ENCODE measurements around the gene SMARCA4.

The SMARCA4 gene

GRCh38 chr19:11079999-11080398 is 119.2 kb downstream of the SMARCA4 start:
- Histone ChIP-seq H4K12ac (ENCODE audit: low read depth, low read length) (no peak overlapping the region), H3K4me1 (ENCODE audit: control insufficient read depth in 1 of 2, insufficient read depth in 2 of 2, low read length in 2 of 2) (peaks cover 1 to 4% of the 10 kb centered on the region in 2 experiments), H2AK5ac (ENCODE audit: low read length) (no peak overlapping the region), H4K8ac (ENCODE audit: low read depth, low read length) (no peak overlapping the region), H2BK5ac (ENCODE audit: low read depth, low read length, poor library complexity) (no peak overlapping the region), H3K36me3 (ENCODE audit: control insufficient read depth in 1 of 2, insufficient read depth in 2 of 2, low read length in 2 of 2) (no peaks in the 10 kb centered on the region), H2BK120ac (ENCODE audit: insufficient read depth, low read length, poor library complexity) (no peak overlapping the region), H3K14ac (ENCODE audit: low read length) (no peak overlapping the region), H3K9me3 (ENCODE audit: insufficient read depth, low read depth, low read length) (no peaks in the 10 kb centered on the region), H2BK12ac (ENCODE audit: low read length) (no peak overlapping the region), H3K79me2 (ENCODE audit: control insufficient read depth, insufficient read depth, low read length, poor library complexity) (peaks cover under 1% of the 10 kb centered on the region), H3K4me3 (ENCODE audit: low read depth, low read length) (no peak overlapping the region), H3K9ac (ENCODE audit: low read length) (no peak overlapping the region), H4K91ac (ENCODE audit: low read depth, low read length) (no peak overlapping the region), H3K27ac (ENCODE audit: low read depth, low read length) (no peak overlapping the region), H3K79me1 (ENCODE audit: low read length) (peaks cover 4% of the 10 kb centered on the region), H2AFZ (ENCODE audit: insufficient read depth, low read length, poor library complexity) (no peak overlapping the region), H3K23ac (ENCODE audit: low read length) (no peak overlapping the region), H3K18ac (ENCODE audit: low read length) (no peak overlapping the region), H3K4me2 (ENCODE audit: low read length) (no peak overlapping the region), H3K4ac (ENCODE audit: low read depth, low read length) (no peak overlapping the region), H3K27me3 (ENCODE audit: insufficient read depth, low read length) (no peaks in the 10 kb centered on the region)
- WGBS (ENCODE audit: extremely low coverage, insufficient coverage, insufficient read length): no CpG with 5 or more reads among the region's 9 CpGs
- DNase-seq: no peak

GRCh38 chr19:11087870-11088505 is 127.2 kb downstream of the SMARCA4 start:
- H3K4ac ChIP-seq (ENCODE audit: low read depth, low read length): peak overlapping the region; percentile 97
- no peaks in the 10 kb centered on the region for H3K9me3 ChIP-seq (ENCODE audit: insufficient read depth, low read depth, low read length)
- H3K4me1 ChIP-seq (ENCODE audit: control insufficient read depth in 1 of 2, insufficient read depth in 2 of 2, low read length in 2 of 2): peaks cover 14% of the 10 kb centered on the region in 2 experiments
- peaks cover 2 to 5% of the 10 kb centered on the region in 2 experiments for H3K36me3 ChIP-seq (ENCODE audit: control insufficient read depth in 1 of 2, insufficient read depth in 2 of 2, low read length in 2 of 2)
- H2AK5ac ChIP-seq (ENCODE audit: low read length): peak overlapping the region; percentile 95
- no peak overlapping the region for H3K23ac ChIP-seq (ENCODE audit: low read length)
- H4K12ac ChIP-seq (ENCODE audit: low read depth, low read length): no peak overlapping the region
- H3K79me1 ChIP-seq (ENCODE audit: low read length): peaks cover 41% of the 10 kb centered on the region
- peaks cover 23% of the 10 kb centered on the region for H3K79me2 ChIP-seq (ENCODE audit: control insufficient read depth, insufficient read depth, low read length, poor library complexity)
- peak overlapping the region; percentile 96 for H3K14ac ChIP-seq (ENCODE audit: low read length)
- H2AFZ ChIP-seq (ENCODE audit: insufficient read depth, low read length, poor library complexity): no peak overlapping the region
- DNase-seq: no peak
- no peak overlapping the region for H3K9ac ChIP-seq (ENCODE audit: low read length)
- peak overlapping the region; percentile 61 for H3K27ac ChIP-seq (ENCODE audit: low read depth, low read length)
- peak overlapping the region; percentile 85 for H3K18ac ChIP-seq (ENCODE audit: low read length)
- H2BK120ac ChIP-seq (ENCODE audit: insufficient read depth, low read length, poor library complexity): peak overlapping the region; percentile 96
- H3K4me2 ChIP-seq (ENCODE audit: low read length): peak overlapping the region; percentile 2
- no peak overlapping the region for H3K4me3 ChIP-seq (ENCODE audit: low read depth, low read length)
- no CpG with 5 or more reads among the region's 4 CpGs for WGBS (ENCODE audit: extremely low coverage, insufficient coverage, insufficient read length)
- peak overlapping the region; percentile 98 for H2BK5ac ChIP-seq (ENCODE audit: low read depth, low read length, poor library complexity)
- H4K8ac ChIP-seq (ENCODE audit: low read depth, low read length): peak overlapping the region; percentile 83
- no peaks in the 10 kb centered on the region for H3K27me3 ChIP-seq (ENCODE audit: insufficient read depth, low read length)
- peak overlapping the region; percentile 97 for H4K91ac ChIP-seq (ENCODE audit: low read depth, low read length)
- peak overlapping the region; percentile 100 for H2BK12ac ChIP-seq (ENCODE audit: low read length)

DNA sequence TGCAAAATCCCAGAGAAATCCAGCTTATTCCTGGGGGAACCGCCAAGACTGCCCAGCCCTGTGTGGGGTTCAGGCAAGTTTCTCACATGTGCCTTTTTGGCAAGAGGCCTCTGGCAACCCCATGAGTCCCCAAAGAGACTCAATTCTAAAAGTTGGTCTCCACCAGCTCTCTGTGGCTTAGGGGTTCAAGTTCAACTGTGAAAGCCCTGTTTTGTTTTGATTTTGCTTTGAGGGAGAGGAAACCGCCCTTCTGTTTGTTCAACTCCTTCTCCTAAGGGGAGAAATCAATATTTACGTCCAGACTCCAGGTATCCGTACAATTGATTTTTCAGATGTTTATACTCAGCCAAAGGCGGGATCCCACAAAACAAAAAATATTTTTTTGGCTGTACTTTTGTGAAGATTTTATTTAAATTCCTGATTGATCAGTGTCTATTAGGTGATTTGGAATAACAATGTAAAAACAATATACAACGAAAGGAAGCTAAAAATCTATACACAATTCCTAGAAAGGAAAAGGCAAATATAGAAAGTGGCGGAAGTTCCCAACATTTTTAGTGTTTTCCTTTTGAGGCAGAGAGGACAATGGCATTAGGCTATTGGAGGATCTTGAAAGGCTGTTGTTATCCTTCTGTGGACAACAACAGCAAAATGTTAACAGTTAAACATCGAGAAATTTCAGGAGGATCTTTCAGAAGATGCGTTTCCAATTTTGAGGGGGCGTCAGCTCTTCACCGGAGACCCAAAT is 127.8 kb downstream of the SMARCA4 start:
- peak overlapping the region; percentile 97 for H4K91ac ChIP-seq (ENCODE audit: low read depth, low read length)
- peak overlapping the region; percentile 98 for H2BK5ac ChIP-seq (ENCODE audit: low read depth, low read length, poor library complexity)
- H3K36me3 ChIP-seq (ENCODE audit: control insufficient read depth in 1 of 2, insufficient read depth in 2 of 2, low read length in 2 of 2): peaks cover 6 to 12% of the 10 kb centered on the region in 2 experiments
- H3K23ac ChIP-seq (ENCODE audit: low read length): no peak overlapping the region
- H3K27me3 ChIP-seq (ENCODE audit: insufficient read depth, low read length): no peaks in the 10 kb centered on the region
- H2BK12ac ChIP-seq (ENCODE audit: low read length): peak overlapping the region; percentile 100
- no peak for DNase-seq
- WGBS (ENCODE audit: extremely low coverage, insufficient coverage, insufficient read length): no CpG with 5 or more reads among the region's 11 CpGs
- peak overlapping the region; percentile 96 for H3K14ac ChIP-seq (ENCODE audit: low read length)
- peak overlapping the region; percentile 95 for H2AK5ac ChIP-seq (ENCODE audit: low read length)
- H3K27ac ChIP-seq (ENCODE audit: low read depth, low read length): peak overlapping the region; percentile 86
- peak overlapping the region; percentile 96 for H2BK120ac ChIP-seq (ENCODE audit: insufficient read depth, low read length, poor library complexity)
- peaks cover 41% of the 10 kb centered on the region for H3K79me1 ChIP-seq (ENCODE audit: low read length)
- H3K4me2 ChIP-seq (ENCODE audit: low read length): peak overlapping the region; percentile 72
- peaks cover 14 to 17% of the 10 kb centered on the region in 2 experiments for H3K4me1 ChIP-seq (ENCODE audit: control insufficient read depth in 1 of 2, insufficient read depth in 2 of 2, low read length in 2 of 2)
- H3K9ac ChIP-seq (ENCODE audit: low read length): peak overlapping the region; percentile 55
- peak overlapping the region; percentile 83 for H4K8ac ChIP-seq (ENCODE audit: low read depth, low read length)
- peak overlapping the region; percentile 35 for H2AFZ ChIP-seq (ENCODE audit: insufficient read depth, low read length, poor library complexity)
- H4K12ac ChIP-seq (ENCODE audit: low read depth, low read length): no peak overlapping the region
- H3K4ac ChIP-seq (ENCODE audit: low read depth, low read length): peak overlapping the region; percentile 97
- no peak overlapping the region for H3K4me3 ChIP-seq (ENCODE audit: low read depth, low read length)
- H3K79me2 ChIP-seq (ENCODE audit: control insufficient read depth, insufficient read depth, low read length, poor library complexity): peaks cover 30% of the 10 kb centered on the region
- no peaks in the 10 kb centered on the region for H3K9me3 ChIP-seq (ENCODE audit: insufficient read depth, low read depth, low read length)
- H3K18ac ChIP-seq (ENCODE audit: low read length): peak overlapping the region; percentile 85

DNA sequence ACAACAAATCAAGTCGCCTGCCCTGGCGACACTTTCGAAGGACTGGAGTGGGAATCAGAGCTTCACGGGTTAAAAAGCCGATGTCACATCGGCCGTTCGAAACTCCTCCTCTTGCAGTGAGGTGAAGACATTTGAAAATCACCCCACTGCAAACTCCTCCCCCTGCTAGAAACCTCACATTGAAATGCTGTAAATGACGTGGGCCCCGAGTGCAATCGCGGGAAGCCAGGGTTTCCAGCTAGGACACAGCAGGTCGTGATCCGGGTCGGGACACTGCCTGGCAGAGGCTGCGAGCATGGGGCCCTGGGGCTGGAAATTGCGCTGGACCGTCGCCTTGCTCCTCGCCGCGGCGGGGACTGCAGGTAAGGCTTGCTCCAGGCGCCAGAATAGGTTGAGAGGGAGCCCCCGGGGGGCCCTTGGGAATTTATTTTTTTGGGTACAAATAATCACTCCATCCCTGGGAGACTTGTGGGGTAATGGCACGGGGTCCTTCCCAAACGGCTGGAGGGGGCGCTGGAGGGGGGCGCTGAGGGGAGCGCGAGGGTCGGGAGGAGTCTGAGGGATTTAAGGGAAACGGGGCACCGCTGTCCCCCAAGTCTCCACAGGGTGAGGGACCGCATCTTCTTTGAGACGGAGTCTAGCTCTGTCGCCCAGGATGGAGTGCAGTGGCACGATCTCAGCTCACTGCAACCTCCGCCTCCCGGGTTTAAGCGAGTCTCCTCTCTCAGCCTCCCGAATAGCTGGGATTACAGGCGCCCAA is 128.6 kb downstream of the SMARCA4 start, which contains the start of gene LDLR:
LDLR (plus strand) TSS at position 210 of the 760 bp plus-strand sequence; CDS start at position 296, 86 bp downstream.
- H2BK12ac ChIP-seq (ENCODE audit: low read length): peak within 1 kb of the TSS; percentile 100
- peaks cover 33% of the 10 kb centered on the region for H3K79me2 ChIP-seq (ENCODE audit: control insufficient read depth, insufficient read depth, low read length, poor library complexity)
- H3K9ac ChIP-seq (ENCODE audit: low read length): peak within 1 kb of the TSS; percentile 95
- H4K91ac ChIP-seq (ENCODE audit: low read depth, low read length): peak within 1 kb of the TSS; percentile 97
- peak within 1 kb of the TSS; percentile 35 for H2AFZ ChIP-seq (ENCODE audit: insufficient read depth, low read length, poor library complexity)
- H3K23ac ChIP-seq (ENCODE audit: low read length): no peak within 1 kb of the TSS
- H3K27ac ChIP-seq (ENCODE audit: low read depth, low read length): peak within 1 kb of the TSS; percentile 91
- DNase-seq: peak; percentile 96 to 99
- peaks cover 12 to 20% of the 10 kb centered on the region in 2 experiments for H3K4me1 ChIP-seq (ENCODE audit: control insufficient read depth in 1 of 2, insufficient read depth in 2 of 2, low read length in 2 of 2)
- H4K8ac ChIP-seq (ENCODE audit: low read depth, low read length): peak within 1 kb of the TSS; percentile 83
- no CpG with 5 or more reads among the region's 43 CpGs for WGBS (ENCODE audit: extremely low coverage, insufficient coverage, insufficient read length)
- no peaks in the 10 kb centered on the region for H3K27me3 ChIP-seq (ENCODE audit: insufficient read depth, low read length)
- H2BK120ac ChIP-seq (ENCODE audit: insufficient read depth, low read length, poor library complexity): peak within 1 kb of the TSS; percentile 96
- peak within 1 kb of the TSS; percentile 96 for H2AK5ac ChIP-seq (ENCODE audit: low read length)
- peak within 1 kb of the TSS; percentile 96 for H3K18ac ChIP-seq (ENCODE audit: low read length)
- peaks cover 37% of the 10 kb centered on the region for H3K79me1 ChIP-seq (ENCODE audit: low read length)
- peak within 1 kb of the TSS; percentile 43 for H4K12ac ChIP-seq (ENCODE audit: low read depth, low read length)
- H3K4me2 ChIP-seq (ENCODE audit: low read length): peak within 1 kb of the TSS; percentile 72
- H3K14ac ChIP-seq (ENCODE audit: low read length): peak within 1 kb of the TSS; percentile 96
- H3K36me3 ChIP-seq (ENCODE audit: control insufficient read depth in 1 of 2, insufficient read depth in 2 of 2, low read length in 2 of 2): peaks cover 12 to 17% of the 10 kb centered on the region in 2 experiments
- no peaks in the 10 kb centered on the region for H3K9me3 ChIP-seq (ENCODE audit: insufficient read depth, low read depth, low read length)
- peak within 1 kb of the TSS; percentile 97 for H3K4ac ChIP-seq (ENCODE audit: low read depth, low read length)
- H3K4me3 ChIP-seq (ENCODE audit: low read depth, low read length): peak within 1 kb of the TSS; percentile 84
- peak within 1 kb of the TSS; percentile 98 for H2BK5ac ChIP-seq (ENCODE audit: low read depth, low read length, poor library complexity)

Data from trophoblast cell (in vitro differentiated cells and primary cell).